ENCODE results near the gene TFAP2E. TPM values are rescaled to one million over a fixed set of nuclear protein-coding genes. Genes with fewer than 3 reads are reported as not detected.

The TFAP2E gene
- total RNA-seq, 1 experiment from 2014 or later, result 10.9 TPM

GRCh38 chr1:35592991-35593769 is 20.1 kb downstream of the TFAP2E start:
- no peak overlapping the region for H3K27ac ChIP-seq
- peaks cover 41% of the 10 kb centered on the region for H3K36me3 ChIP-seq
- no peak for DNase-seq
- no peak overlapping the region for H3K4me3 ChIP-seq
- no peaks in the 10 kb centered on the region for H3K27me3 ChIP-seq
- H3K9me3 ChIP-seq (replicated peaks), result no peaks in the 10 kb centered on the region
- peaks cover 7% of the 10 kb centered on the region for H3K4me1 ChIP-seq

DNA sequence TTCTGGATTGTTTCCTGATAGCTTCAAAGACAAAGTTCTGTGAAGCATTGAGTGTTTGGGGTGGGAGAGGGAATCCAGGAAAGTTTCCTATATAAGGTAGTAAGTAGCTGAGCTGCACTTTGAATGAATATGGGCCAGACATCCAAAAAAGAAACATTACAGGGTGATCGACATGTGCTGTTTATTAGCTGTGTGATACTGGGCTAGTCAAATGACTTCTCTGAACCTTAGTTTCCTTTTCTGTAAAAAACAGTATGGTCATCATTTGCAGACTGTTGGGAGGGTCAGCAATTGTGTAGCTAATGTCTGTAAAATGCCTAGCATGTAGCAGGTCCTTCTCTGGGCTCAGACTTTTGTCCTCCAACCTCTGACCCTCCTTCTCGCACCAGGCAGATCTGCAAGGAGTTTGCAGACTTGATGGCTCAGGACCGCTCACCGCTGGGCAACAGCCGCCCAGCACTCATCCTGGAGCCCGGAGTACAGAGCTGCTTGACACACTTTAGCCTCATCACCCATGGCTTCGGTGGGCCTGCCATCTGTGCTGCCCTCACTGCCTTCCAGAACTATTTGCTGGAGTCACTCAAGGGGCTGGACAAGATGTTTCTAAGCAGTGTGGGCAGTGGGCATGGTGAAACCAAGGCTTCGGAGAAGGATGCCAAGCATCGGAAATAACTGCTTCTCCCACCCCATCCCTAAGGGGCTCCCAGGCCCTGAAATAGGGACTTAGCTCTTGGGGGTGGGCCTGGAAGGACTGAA is 21.1 kb downstream of the TFAP2E start:
- H3K36me3 ChIP-seq, result peaks cover 42% of the 10 kb centered on the region
- DNase-seq, result no peak
- peaks cover 17% of the 10 kb centered on the region for H3K4me1 ChIP-seq
- no peak overlapping the region for H3K27ac ChIP-seq
- no peaks in the 10 kb centered on the region for H3K27me3 ChIP-seq
- no peak overlapping the region for H3K4me3 ChIP-seq
- no peaks in the 10 kb centered on the region for H3K9me3 ChIP-seq (replicated peaks)

GRCh38 chr1:35595684-35596083 is 22.6 kb downstream of the TFAP2E start:
- no peak for DNase-seq
- no peaks in the 10 kb centered on the region for H3K9me3 ChIP-seq (replicated peaks)
- H3K4me3 ChIP-seq, result no peak overlapping the region
- H3K4me1 ChIP-seq, result peaks cover 32% of the 10 kb centered on the region
- no peak overlapping the region for H3K27ac ChIP-seq
- H3K36me3 ChIP-seq, result peaks cover 47% of the 10 kb centered on the region
- no peaks in the 10 kb centered on the region for H3K27me3 ChIP-seq

GRCh38 chr1:35597870-35598269 is 24.8 kb downstream of the TFAP2E start:
- Histone ChIP-seq H3K36me3 (peaks cover 52% of the 10 kb centered on the region), H3K4me1 (peaks cover 32% of the 10 kb centered on the region), H3K27me3 (no peaks in the 10 kb centered on the region), H3K4me3 (no peak overlapping the region), H3K9me3 (replicated peaks) (no peaks in the 10 kb centered on the region), H3K27ac (no peak overlapping the region)
- DNase-seq, result no peak

- H3K27me3 ChIP-seq, result no peaks in the 10 kb centered on the region
- peak overlapping the region; percentile 93 for H3K27ac ChIP-seq
- H3K9me3 ChIP-seq (replicated peaks), result no peaks in the 10 kb centered on the region
- no peak overlapping the region for H3K4me3 ChIP-seq
- peaks cover 52% of the 10 kb centered on the region for H3K36me3 ChIP-seq
- peaks cover 41% of the 10 kb centered on the region for H3K4me1 ChIP-seq
- peak; percentile 93 to 98 for DNase-seq
Measured at GRCh38 chr1:35598895-35599294, 25.8 kb downstream of the TFAP2E start.

DNA sequence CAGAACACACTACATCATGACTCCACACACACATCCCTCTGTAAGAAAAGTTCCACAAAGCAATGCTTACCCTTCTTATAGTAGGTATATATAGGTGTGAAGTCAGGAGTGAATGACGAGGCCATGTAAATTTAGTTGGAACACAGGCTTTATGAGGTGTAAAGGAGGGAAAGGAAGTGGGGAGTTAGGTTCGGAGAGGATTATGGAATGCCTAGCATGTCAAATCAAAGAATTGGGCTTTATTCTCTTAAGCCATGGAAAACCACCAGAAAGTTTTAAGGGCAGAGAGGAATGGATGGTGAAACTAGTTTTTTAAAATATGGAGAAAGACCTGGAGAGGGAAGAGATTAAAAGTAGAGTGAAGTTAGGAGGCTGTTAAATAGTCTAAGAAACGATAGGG is 26.3 kb downstream of the TFAP2E start:
- H3K27ac ChIP-seq, result peak overlapping the region; percentile 93
- H3K9me3 ChIP-seq (replicated peaks), result no peaks in the 10 kb centered on the region
- H3K4me1 ChIP-seq, result peaks cover 45% of the 10 kb centered on the region
- DNase-seq, result peak; percentile 39 to 86
- H3K27me3 ChIP-seq, result no peaks in the 10 kb centered on the region
- no peak overlapping the region for H3K4me3 ChIP-seq
- H3K36me3 ChIP-seq, result peaks cover 56% of the 10 kb centered on the region

- Histone ChIP-seq H3K9me3 (replicated peaks) (no peaks in the 10 kb centered on the region), H3K27ac (peak overlapping the region; percentile 93), H3K36me3 (peaks cover 52% of the 10 kb centered on the region), H3K4me3 (no peak overlapping the region), H3K27me3 (no peaks in the 10 kb centered on the region), H3K4me1 (peaks cover 53% of the 10 kb centered on the region)
- no peak for DNase-seq
Measured at GRCh38 chr1:35600593-35600992, 27.5 kb downstream of the TFAP2E start.

GRCh38 chr1:35603468-35603867 is 30.4 kb downstream of the TFAP2E start:
- H3K4me1 ChIP-seq, result peaks cover 66% of the 10 kb centered on the region
- H3K27ac ChIP-seq, result peak overlapping the region; percentile 94
- H3K27me3 ChIP-seq, result no peaks in the 10 kb centered on the region
- H3K36me3 ChIP-seq, result peaks cover 61% of the 10 kb centered on the region
- H3K4me3 ChIP-seq, result no peak overlapping the region
- H3K9me3 ChIP-seq (replicated peaks), result no peaks in the 10 kb centered on the region
- peak in 1 of 2 experiments; percentile 57 for DNase-seq

DNA sequence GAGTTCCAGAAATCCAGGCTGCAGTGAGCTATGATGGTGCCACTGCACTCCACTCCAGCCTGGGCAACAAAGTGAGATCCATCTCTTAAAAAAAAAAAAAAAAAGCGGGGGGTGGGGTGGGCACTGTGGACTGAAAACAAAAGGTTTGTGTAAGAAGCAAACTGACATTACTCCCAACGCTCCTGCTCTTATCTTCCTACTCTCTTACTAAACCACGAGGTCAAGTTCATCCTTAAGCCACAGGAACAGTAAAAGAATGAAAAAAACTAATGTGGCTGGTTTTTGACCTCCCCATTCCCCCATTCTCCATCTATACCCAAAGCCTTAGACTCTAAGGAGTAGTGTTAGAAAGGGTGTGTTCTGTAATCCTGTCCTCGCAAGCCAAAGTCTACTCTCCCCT is 30.8 kb downstream of the TFAP2E start:
- H3K27ac ChIP-seq, result peak overlapping the region; percentile 94
- H3K4me1 ChIP-seq, result peaks cover 61% of the 10 kb centered on the region
- H3K9me3 ChIP-seq (replicated peaks), result no peaks in the 10 kb centered on the region
- DNase-seq, result peak in 1 of 2 experiments; percentile 36
- H3K4me3 ChIP-seq, result peak overlapping the region; percentile 42
- H3K36me3 ChIP-seq, result peaks cover 65% of the 10 kb centered on the region
- no peaks in the 10 kb centered on the region for H3K27me3 ChIP-seq

- Histone ChIP-seq H3K36me3 (peaks cover 76% of the 10 kb centered on the region), H3K4me3 (peak overlapping the region; percentile 42), H3K27me3 (no peaks in the 10 kb centered on the region), H3K9me3 (replicated peaks) (no peaks in the 10 kb centered on the region), H3K4me1 (peaks cover 54% of the 10 kb centered on the region), H3K27ac (peak overlapping the region; percentile 94)
- DNase-seq, result peak; percentile 97 to 99
Measured at GRCh38 chr1:35605071-35605866, 32.2 kb downstream of the TFAP2E start.

- H3K4me3 ChIP-seq, result peak overlapping the region; percentile 3; the same call in 1 of the 2 replicates
- no peak for DNase-seq
- H3K4me1 ChIP-seq, result peaks cover 49% of the 10 kb centered on the region
- no peaks in the 10 kb centered on the region for H3K9me3 ChIP-seq (replicated peaks)
- peaks cover 74% of the 10 kb centered on the region for H3K36me3 ChIP-seq
- peak overlapping the region; percentile 94 for H3K27ac ChIP-seq
- no peaks in the 10 kb centered on the region for H3K27me3 ChIP-seq
Measured at GRCh38 chr1:35605867-35606182, 32.7 kb downstream of the TFAP2E start.

DNA sequence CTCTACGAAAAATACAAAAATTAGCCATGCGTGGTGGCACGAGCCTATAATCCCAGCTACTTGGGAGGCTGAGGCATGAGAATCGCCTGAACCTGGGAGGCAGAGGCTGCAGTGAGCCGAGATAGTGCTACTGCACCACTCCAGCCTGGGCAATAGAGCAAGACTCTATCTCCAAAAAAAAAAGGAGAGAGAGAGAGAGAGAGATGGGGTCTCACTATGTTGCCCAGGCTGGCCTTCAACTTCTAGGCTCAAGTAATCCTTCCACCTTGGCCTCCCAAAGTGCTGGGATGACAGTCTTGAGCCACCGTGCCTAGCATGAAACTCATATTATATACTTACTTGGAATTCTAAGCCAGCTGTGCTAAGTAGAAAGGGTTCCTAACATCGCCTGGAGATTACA is 38.5 kb downstream of the TFAP2E start:
- Histone ChIP-seq H3K4me3 (no peak overlapping the region), H3K27me3 (no peaks in the 10 kb centered on the region), H3K36me3 (peaks cover 69% of the 10 kb centered on the region), H3K4me1 (peaks cover 18% of the 10 kb centered on the region), H3K9me3 (replicated peaks) (no peaks in the 10 kb centered on the region), H3K27ac (no peak overlapping the region)
- no peak for DNase-seq

DNA sequence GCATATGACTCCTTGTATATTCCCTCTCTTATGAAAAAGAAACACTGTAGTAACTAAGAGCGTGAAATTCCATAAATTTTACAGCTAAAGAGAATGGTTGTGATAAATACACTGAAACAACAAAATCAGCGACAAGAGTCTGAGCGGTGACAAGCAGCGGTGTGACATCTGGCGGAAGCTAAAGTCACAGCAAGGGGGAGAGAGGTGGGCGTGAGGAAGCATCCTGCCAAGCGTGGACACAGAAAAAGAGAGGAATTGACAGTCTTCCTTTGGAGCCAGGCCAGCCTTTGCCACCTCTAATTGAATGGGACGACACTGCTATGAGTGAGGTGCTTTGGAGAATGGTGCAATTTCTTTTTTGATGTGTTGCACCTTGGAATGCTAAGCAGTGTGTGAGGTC is 42.3 kb downstream of the TFAP2E start:
- Histone ChIP-seq H3K27me3 (no peaks in the 10 kb centered on the region), H3K4me3 (no peak overlapping the region), H3K4me1 (no peaks in the 10 kb centered on the region), H3K36me3 (peaks cover 63% of the 10 kb centered on the region), H3K27ac (no peak overlapping the region), H3K9me3 (replicated peaks) (no peaks in the 10 kb centered on the region)
- no peak for DNase-seq

GRCh38 chr1:35619237-35620121 is 46.4 kb downstream of the TFAP2E start:
- Histone ChIP-seq H3K27ac (no peak overlapping the region), H3K4me3 (no peak overlapping the region), H3K36me3 (peaks cover 62% of the 10 kb centered on the region), H3K9me3 (replicated peaks) (no peaks in the 10 kb centered on the region), H3K4me1 (no peaks in the 10 kb centered on the region), H3K27me3 (no peaks in the 10 kb centered on the region)
- DNase-seq, result no peak

All from SJCRH30 (cell line).